ENCODE data around the gene NHLRC3. TPM values are rescaled to one million over a fixed set of nuclear protein-coding genes. Genes with fewer than 3 reads are reported as not detected.

The NHLRC3 gene
- total RNA-seq, 2 donors from 2014 or later: 5.1 to 8.6 TPM

DNA sequence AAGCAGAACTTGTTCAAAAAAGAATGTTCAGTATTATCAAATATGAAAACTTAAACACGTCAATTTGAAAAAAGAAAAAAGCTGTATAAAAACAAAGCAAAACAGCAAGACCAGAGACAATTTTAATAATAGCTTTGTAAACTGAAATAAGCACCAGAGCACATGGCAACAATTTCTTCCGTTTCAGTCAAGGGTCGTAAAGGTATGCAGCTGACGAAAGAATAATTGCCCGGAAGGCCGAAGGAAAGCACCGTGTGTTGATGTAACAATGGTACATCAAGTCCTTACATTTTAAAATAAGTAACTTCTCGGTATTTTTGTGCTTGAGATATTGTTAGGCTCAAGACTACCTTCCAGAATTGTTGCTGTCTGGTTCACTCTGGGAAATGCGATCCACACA is 2.0 kb upstream of the NHLRC3 start:
- H3K9me3 ChIP-seq: no peaks in the 10 kb centered on the region

GRCh38 chr13:39037410-39037879 is 811 bp upstream of the NHLRC3 start:
- no peaks in the 10 kb centered on the region for H3K9me3 ChIP-seq
- peak overlapping the region; percentile 91 to 94 for H3K4me3 ChIP-seq
- H3K36me3 ChIP-seq: no peaks in the 10 kb centered on the region
- H3K27me3 ChIP-seq: no peaks in the 10 kb centered on the region
- H3K4me1 ChIP-seq: peaks cover 0 to 40% of the 10 kb centered on the region in 2 donors
- peak overlapping the region; percentile 76 to 86 for H3K27ac ChIP-seq
- TF ChIP-seq, protein P1, sequence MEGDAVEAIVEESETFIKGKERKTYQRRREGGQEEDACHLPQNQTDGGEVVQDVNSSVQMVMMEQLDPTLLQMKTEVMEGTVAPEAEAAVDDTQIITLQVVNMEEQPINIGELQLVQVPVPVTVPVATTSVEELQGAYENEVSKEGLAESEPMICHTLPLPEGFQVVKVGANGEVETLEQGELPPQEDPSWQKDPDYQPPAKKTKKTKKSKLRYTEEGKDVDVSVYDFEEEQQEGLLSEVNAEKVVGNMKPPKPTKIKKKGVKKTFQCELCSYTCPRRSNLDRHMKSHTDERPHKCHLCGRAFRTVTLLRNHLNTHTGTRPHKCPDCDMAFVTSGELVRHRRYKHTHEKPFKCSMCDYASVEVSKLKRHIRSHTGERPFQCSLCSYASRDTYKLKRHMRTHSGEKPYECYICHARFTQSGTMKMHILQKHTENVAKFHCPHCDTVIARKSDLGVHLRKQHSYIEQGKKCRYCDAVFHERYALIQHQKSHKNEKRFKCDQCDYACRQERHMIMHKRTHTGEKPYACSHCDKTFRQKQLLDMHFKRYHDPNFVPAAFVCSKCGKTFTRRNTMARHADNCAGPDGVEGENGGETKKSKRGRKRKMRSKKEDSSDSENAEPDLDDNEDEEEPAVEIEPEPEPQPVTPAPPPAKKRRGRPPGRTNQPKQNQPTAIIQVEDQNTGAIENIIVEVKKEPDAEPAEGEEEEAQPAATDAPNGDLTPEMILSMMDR (IDR thresholded peaks at IDR 0.05): no peak
- no peak for DNase-seq (ENCODE audit: low spot score)

More for the DNA sequence above, 2.0 kb upstream of the NHLRC3 start:
- no peak overlapping the region for H3K27ac ChIP-seq
- H3K27me3 ChIP-seq: no peaks in the 10 kb centered on the region
- H3K4me1 ChIP-seq: peaks cover 0 to 40% of the 10 kb centered on the region in 2 donors
- H3K36me3 ChIP-seq: no peaks in the 10 kb centered on the region
- H3K4me3 ChIP-seq: peak overlapping the region; percentile 91 to 94
- TF ChIP-seq, protein P1 (IDR thresholded peaks at IDR 0.05): no peak
- DNase-seq (ENCODE audit: low spot score): no peak

DNA sequence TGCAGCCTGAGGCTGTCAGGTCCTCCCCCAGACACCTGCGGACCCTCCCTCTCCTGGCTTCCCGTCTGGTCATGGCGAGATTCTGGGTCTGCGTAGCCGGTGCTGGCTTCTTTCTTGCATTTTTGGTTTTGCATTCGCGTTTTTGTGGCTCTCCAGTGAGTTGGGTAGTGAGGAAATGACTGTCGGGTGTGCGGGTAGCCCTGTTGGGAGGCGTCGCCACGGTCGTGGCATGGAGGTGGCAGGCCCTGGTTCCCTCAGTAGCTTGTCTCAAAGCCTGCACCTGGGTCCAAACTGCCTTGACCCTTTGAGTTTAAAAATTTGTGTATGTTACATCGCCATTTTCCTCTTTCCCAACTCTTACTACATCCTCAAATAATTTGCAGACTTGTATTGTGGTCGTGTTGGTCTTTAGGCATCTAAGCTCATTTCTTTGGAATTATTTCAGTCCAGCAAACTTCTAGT is 344 bp downstream of the NHLRC3 start:
- Histone ChIP-seq H3K36me3 (no peaks in the 10 kb centered on the region), H3K9me3 (no peaks in the 10 kb centered on the region), H3K27ac (peak overlapping the region; percentile 76 to 86), H3K4me1 (peaks cover 0 to 40% of the 10 kb centered on the region in 2 donors), H3K27me3 (no peaks in the 10 kb centered on the region), H3K4me3 (peak overlapping the region; percentile 91 to 94)
- DNase-seq (ENCODE audit: low spot score): no peak
- TF ChIP-seq, protein P1 (IDR thresholded peaks at IDR 0.05): no peak

- peak overlapping the region; percentile 91 to 94 for H3K4me3 ChIP-seq
- peaks cover 0 to 40% of the 10 kb centered on the region in 2 donors for H3K4me1 ChIP-seq
- no peaks in the 10 kb centered on the region for H3K36me3 ChIP-seq
- TF ChIP-seq, protein P1 (IDR thresholded peaks at IDR 0.05): no peak
- DNase-seq (ENCODE audit: low spot score): no peak
- H3K27ac ChIP-seq: peak overlapping the region; percentile 76 to 86
- H3K9me3 ChIP-seq: no peaks in the 10 kb centered on the region
- no peaks in the 10 kb centered on the region for H3K27me3 ChIP-seq
These were observed 785 bp downstream of the NHLRC3 start for GRCh38 chr13:39039041-39039440.

DNA sequence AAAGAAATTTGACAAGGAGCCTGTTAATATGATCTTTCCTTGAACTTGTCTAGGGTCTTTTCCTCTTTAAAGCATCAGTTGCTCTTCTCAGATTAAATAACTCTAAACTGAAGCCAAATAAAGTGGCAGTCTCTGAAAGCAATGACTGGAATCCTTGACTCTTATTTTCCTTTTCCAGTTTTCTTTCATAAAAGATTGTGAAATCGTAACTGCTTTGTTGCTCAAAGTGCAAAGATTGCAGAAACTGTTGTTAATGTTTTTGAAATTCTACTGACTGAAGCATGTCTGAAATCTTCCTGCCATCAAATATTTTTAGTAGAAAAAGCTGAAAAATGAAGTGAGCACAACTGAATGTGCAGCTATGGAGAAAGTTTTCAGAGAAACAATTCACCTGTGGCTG is 1.9 kb downstream of the NHLRC3 start:
- H3K27me3 ChIP-seq: no peaks in the 10 kb centered on the region
- TF ChIP-seq, protein P1 (IDR thresholded peaks at IDR 0.05): no peak
- peaks cover 3% of the 10 kb centered on the region for H3K36me3 ChIP-seq
- H3K4me3 ChIP-seq: no peak overlapping the region
- H3K27ac ChIP-seq: peak overlapping the region in 1 of 2 donors; percentile 13
- peaks cover 0 to 29% of the 10 kb centered on the region in 2 donors for H3K4me1 ChIP-seq
- DNase-seq (ENCODE audit: low spot score): no peak
- no peaks in the 10 kb centered on the region for H3K9me3 ChIP-seq

- Histone ChIP-seq H3K4me1 (peaks cover 0 to 3% of the 10 kb centered on the region in 2 donors), H3K4me3 (no peak overlapping the region), H3K27ac (no peak overlapping the region), H3K36me3 (peaks cover 3% of the 10 kb centered on the region), H3K27me3 (no peaks in the 10 kb centered on the region), H3K9me3 (no peaks in the 10 kb centered on the region)
- TF ChIP-seq, protein P1 (IDR thresholded peaks at IDR 0.05): no peak
- DNase-seq (ENCODE audit: low spot score): no peak
These were observed 6.3 kb downstream of the NHLRC3 start for GRCh38 chr13:39044536-39044935.

Data from right atrium auricular region (tissue), 2 donors.